ENCODE measurements around the gene STEAP1B.

Gene STEAP1B

DNA sequence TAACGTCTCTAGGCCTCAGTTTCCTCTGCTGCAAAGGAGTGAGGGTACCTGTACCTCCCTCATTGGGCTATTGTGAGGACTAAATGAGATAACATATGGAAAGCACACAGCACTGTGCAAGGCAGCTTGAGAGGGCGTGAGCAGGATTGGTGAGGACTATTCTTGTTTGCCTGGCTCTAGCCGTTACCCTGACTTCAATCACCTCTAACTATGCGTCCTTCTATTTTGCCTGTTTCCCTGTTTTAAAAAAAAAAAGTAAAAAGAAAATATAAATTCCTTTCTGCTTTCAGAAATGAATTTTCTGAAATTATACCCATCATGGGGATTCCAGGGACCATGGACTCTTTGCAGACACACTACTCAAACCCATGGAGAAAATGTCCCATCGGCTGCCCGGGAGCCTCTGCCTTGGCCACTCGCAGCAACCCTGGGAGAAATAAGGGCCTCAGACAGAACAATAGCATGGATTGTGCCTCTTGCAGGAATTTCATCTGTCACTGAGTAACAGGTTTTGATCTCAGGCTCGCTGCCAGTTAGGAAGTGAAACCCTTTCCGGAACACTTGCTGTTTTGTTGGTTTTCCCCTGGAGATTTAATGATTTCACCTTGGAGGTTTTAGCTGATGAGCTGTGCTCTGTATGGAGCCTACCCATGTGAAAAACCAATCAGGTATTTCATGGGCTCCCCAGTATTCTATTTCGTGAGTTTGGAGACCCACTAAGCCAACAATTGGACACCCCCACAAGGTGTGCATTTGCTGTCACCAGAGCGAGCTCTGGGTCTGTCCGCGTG is 55.6 kb downstream of the STEAP1B start:
- ChIA-PET CTCF (interaction anchor here (0.9 to 1.4 kb wide), 3 partner anchors 8 to 341 kb away, joined by 3 to 5 read pairs (median 3); no protein-coding TSS in a partner anchor), POLR2A (no interaction called here)
- no peak for DNase-seq (ENCODE audit: low read depth, low spot score)
- TF ChIP-seq, protein P1, sequence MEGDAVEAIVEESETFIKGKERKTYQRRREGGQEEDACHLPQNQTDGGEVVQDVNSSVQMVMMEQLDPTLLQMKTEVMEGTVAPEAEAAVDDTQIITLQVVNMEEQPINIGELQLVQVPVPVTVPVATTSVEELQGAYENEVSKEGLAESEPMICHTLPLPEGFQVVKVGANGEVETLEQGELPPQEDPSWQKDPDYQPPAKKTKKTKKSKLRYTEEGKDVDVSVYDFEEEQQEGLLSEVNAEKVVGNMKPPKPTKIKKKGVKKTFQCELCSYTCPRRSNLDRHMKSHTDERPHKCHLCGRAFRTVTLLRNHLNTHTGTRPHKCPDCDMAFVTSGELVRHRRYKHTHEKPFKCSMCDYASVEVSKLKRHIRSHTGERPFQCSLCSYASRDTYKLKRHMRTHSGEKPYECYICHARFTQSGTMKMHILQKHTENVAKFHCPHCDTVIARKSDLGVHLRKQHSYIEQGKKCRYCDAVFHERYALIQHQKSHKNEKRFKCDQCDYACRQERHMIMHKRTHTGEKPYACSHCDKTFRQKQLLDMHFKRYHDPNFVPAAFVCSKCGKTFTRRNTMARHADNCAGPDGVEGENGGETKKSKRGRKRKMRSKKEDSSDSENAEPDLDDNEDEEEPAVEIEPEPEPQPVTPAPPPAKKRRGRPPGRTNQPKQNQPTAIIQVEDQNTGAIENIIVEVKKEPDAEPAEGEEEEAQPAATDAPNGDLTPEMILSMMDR (IDR thresholded peaks at IDR 0.05; ENCODE audit: insufficient read depth, low read length, missing control alignments), result no peak
- no peak overlapping the region for H3K4me3 ChIP-seq (ENCODE audit: low read depth, low read length)

DNA sequence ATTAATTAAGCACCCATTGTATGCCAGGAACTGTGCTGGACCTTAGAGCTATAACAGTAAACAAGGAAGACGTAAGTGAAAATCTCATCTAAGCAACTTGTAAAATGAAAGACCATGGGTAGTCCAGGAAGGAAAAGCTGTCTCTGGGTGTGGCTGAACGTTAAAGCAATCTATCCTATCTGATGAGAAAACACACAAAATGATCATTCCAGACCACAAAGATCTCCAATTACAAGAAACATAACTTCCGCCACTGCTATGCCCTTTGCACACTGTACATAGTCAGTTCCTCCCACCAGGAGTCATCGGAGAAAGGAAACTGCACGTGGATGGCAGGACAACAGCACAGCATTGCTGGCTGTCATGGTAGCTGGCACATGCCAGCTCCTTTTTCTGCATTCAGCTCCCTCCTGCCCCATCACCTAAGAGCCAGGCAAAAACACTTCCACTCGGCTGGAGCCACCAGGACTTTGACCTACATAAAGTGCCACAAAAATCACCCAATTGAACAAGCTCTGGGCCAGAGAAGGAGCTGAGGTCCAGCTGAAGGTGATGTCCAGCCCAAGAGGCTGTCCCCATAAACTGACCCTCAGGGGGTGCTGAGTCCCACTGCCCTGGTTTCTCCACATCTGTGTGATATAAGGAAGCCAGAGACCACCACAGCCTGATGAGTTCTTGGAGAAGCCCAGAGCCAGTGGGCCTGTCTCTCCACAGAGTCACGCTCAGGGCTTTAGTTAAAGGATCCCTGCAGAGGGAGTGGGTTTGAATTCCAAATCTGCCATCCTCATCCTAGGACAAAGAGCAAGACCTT is 56.4 kb downstream of the STEAP1B start:
- ChIA-PET POLR2A (no interaction called here), CTCF (interaction anchor here (0.9 kb wide), 1 partner anchor 9 kb away, joined by 3 read pairs; no protein-coding TSS in a partner anchor)
- H3K4me3 ChIP-seq (ENCODE audit: low read depth, low read length), result no peak overlapping the region
- no peak for DNase-seq (ENCODE audit: low read depth, low spot score)
- TF ChIP-seq, protein P1 (IDR thresholded peaks at IDR 0.05; ENCODE audit: insufficient read depth, low read length, missing control alignments), result no peak

DNA sequence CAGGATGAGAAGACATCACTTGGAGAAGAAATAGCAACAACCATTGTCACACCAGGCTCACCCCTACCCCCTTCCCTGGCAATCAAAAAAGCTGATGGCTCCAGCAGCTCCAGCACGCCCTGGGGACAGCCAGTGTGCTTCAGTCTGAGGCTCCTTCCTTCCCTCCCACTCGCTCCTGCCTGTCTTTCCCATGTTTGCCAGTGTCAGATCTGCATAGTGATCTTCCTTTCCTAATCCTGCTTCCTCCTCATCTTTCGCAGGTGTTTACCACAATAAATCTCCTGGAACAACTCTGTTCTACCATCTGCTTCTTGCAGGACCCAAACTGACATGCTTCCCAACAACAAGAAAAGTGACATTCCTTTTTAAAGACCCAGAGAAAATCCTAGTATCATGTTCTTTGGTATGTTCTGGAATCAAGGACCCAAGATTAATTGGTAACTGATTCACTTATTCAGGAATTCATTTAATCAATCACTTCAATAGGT is 57.1 kb downstream of the STEAP1B start:
- H3K4me3 ChIP-seq (ENCODE audit: low read depth, low read length), result no peak overlapping the region
- no peak for DNase-seq (ENCODE audit: low read depth, low spot score)
- TF ChIP-seq, protein P1 (IDR thresholded peaks at IDR 0.05; ENCODE audit: insufficient read depth, low read length, missing control alignments), result no peak
- POLR2A ChIA-PET, result no interaction called here
- CTCF ChIA-PET, result interaction anchor here (0.9 to 1.5 kb wide), 2 partner anchors 9 to 11 kb away, joined by 3 to 5 read pairs; no protein-coding TSS in a partner anchor

DNA sequence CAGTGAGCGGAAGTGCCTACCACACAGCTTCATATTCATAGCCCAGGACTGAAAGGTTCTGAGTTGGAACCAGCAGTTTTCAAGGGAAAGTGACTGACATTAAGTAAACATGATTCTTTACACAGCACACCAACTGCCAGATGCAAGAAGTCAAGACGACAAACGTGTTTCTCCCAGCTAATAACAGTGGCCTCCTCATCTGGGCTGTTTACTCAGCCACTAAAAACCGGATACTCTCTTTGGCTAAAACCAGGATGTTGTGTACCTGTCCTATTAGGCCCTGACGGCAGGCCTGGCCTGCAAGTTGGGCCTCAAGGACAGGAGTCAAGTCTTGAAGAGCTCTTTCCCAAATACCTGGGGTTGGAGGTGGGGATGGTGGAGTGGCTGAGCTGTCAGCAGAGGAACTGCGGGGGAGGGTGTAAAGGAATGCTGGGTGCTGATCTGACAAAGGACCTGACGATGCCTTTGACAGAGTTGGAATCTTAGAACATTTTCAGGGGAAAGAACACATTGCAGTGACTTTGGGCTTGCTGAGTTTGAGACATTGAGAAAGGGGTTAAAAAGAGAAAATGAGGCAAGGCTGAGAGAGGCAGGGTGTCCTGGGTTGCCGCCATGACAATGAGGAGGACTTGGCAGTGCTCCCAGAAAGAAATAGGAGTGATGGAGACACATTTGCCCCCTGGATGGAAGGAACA is 57.7 kb downstream of the STEAP1B start:
- no peak for DNase-seq (ENCODE audit: low read depth, low spot score)
- CTCF ChIA-PET, result interaction anchor here (1.5 kb wide), 1 partner anchor 11 kb away, joined by 5 read pairs; no protein-coding TSS in a partner anchor
- no peak overlapping the region for H3K4me3 ChIP-seq (ENCODE audit: low read depth, low read length)
- TF ChIP-seq, protein P1 (IDR thresholded peaks at IDR 0.05; ENCODE audit: insufficient read depth, low read length, missing control alignments), result no peak
- POLR2A ChIA-PET, result no interaction called here

DNA sequence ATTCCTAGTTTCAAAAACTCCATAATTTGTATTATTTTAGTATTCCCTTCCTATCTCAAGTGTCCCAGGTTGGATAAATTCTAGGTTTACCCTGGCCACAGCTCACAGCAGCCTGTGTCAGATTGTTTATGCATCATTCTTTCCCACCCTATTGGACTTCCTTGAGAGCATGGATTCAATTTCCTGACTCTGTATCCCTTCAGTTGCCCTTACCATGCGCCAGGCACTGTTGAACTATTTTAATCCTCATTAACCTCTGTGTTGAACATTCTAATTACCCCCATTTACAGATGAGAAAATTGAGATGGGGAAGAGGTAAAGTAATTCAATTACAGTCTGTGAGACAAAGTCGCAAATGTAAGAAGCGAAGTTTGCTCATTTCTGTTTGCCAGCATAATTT is 58.8 kb downstream of the STEAP1B start:
- ChIA-PET POLR2A (no interaction called here), CTCF (interaction anchor here (1.5 kb wide), 2 partner anchors 13 to 330 kb away, joined by 5 read pairs; no protein-coding TSS in a partner anchor)
- TF ChIP-seq, protein P1 (IDR thresholded peaks at IDR 0.05; ENCODE audit: insufficient read depth, low read length, missing control alignments), result no peak
- H3K4me3 ChIP-seq (ENCODE audit: low read depth, low read length), result no peak overlapping the region
- DNase-seq (ENCODE audit: low read depth, low spot score), result no peak

Measured in AG04449 (cell line).